Liver (tissue), 3 donors: ENCODE data around the gene NF2.

ENCODE experiments used
- ATF3 ChIP-seq: IDR thresholded peaks from 2 replicates; pipeline ENCODE4 v1.6.1; 2016; ENCODE audit warnings: antibody characterized with exemption
- CTCF ChIP-seq: fragments of 150-350 bp; IDR thresholded peaks from 2 replicates; pipeline ENCODE4 v1.5.1; 2017; ENCODE audit warnings: improper control_type of control experiment, low read depth, low read length; ENCODE audit not compliant: missing input control
- EGR1 ChIP-seq, 2 donors: IDR thresholded peaks; 2 replicates each; pipeline ENCODE4 v1.6.1; 2016 to 2018; ENCODE audit warnings: antibody characterized with exemption in 2 of 2, low read depth in 2 of 2
- FOXA1 ChIP-seq: IDR thresholded peaks from 2 replicates; pipeline ENCODE4 v1.6.1; 2016; ENCODE audit warnings: antibody characterized with exemption
- GABPA ChIP-seq, 2 donors: IDR thresholded peaks in 1 of 2; conservative IDR thresholded peaks in 1 of 2; 2 replicates each; pipeline ENCODE4 v1.6.1; 2016; ENCODE audit warnings: antibody characterized with exemption in 2 of 2, mild to moderate bottlenecking in 1 of 2, moderate library complexity in 1 of 2
- HNF4G ChIP-seq: IDR thresholded peaks from 2 replicates; pipeline ENCODE4 v1.6.1; 2016; ENCODE audit warnings: antibody characterized with exemption
- MAX ChIP-seq: IDR thresholded peaks from 2 replicates; pipeline ENCODE4 v1.6.1; 2016; ENCODE audit warnings: antibody characterized with exemption
- NR2F2 ChIP-seq: IDR thresholded peaks from 2 replicates; pipeline ENCODE4 v1.6.1; 2016; ENCODE audit warnings: antibody characterized with exemption
- RAD21 ChIP-seq, 2 donors: IDR thresholded peaks; 2 replicates each; pipeline ENCODE4 v1.6.1; 2016; ENCODE audit warnings: antibody characterized with exemption in 2 of 2, mild to moderate bottlenecking in 2 of 2
- REST ChIP-seq: IDR thresholded peaks from 2 replicates; pipeline ENCODE4 v1.6.1; 2016; ENCODE audit warnings: antibody characterized with exemption, mild to moderate bottlenecking
- RXRA ChIP-seq, 2 donors: IDR thresholded peaks; 2 replicates each; pipeline ENCODE4 v1.6.1; 2017 to 2018; ENCODE audit warnings: antibody characterized with exemption in 2 of 2, mild to moderate bottlenecking in 1 of 2
- TAF1 ChIP-seq: conservative IDR thresholded peaks from 2 replicates; pipeline ENCODE4 v1.6.1; 2016; ENCODE audit warnings: antibody characterized with exemption, mild to moderate bottlenecking
- YY1 ChIP-seq: IDR thresholded peaks from 2 replicates; pipeline ENCODE4 v1.6.1; 2016; ENCODE audit warnings: antibody characterized with exemption, mild to moderate bottlenecking
- ZBTB33 ChIP-seq: IDR thresholded peaks from 2 replicates; pipeline ENCODE4 v1.6.1; 2016; ENCODE audit warnings: antibody characterized with exemption
- donor health status: healthy.
- donor health status: healthy.

GRCh38 chr22:29606320-29606719 lies 2.9 kb downstream of the NF2 start:
- TF ChIP-seq CTCF: no peak
- TF ChIP-seq GABPA (IDR thresholded peaks at IDR 0.05 in 1 of 2, conservative IDR thresholded peaks at IDR 0.05 in 1 of 2): no peak
- no peak for TF ChIP-seq NR2F2
- TF ChIP-seq FOXA1: no peak
- no peak for TF ChIP-seq ATF3
- TF ChIP-seq TAF1: no peak
- TF ChIP-seq HNF4G: no peak
- no peak for TF ChIP-seq ZBTB33
- TF ChIP-seq REST: no peak
- no peak for TF ChIP-seq EGR1 (IDR thresholded peaks at IDR 0.05; ENCODE audit: low read depth in 2 of 2)
- TF ChIP-seq RAD21 (IDR thresholded peaks at IDR 0.05): no peak
- TF ChIP-seq YY1: no peak
- no peak for TF ChIP-seq MAX
- no peak for TF ChIP-seq RXRA (IDR thresholded peaks at IDR 0.05)
